ENCODE results near the gene VWC2.

- TF ChIP-seq, protein P1, sequence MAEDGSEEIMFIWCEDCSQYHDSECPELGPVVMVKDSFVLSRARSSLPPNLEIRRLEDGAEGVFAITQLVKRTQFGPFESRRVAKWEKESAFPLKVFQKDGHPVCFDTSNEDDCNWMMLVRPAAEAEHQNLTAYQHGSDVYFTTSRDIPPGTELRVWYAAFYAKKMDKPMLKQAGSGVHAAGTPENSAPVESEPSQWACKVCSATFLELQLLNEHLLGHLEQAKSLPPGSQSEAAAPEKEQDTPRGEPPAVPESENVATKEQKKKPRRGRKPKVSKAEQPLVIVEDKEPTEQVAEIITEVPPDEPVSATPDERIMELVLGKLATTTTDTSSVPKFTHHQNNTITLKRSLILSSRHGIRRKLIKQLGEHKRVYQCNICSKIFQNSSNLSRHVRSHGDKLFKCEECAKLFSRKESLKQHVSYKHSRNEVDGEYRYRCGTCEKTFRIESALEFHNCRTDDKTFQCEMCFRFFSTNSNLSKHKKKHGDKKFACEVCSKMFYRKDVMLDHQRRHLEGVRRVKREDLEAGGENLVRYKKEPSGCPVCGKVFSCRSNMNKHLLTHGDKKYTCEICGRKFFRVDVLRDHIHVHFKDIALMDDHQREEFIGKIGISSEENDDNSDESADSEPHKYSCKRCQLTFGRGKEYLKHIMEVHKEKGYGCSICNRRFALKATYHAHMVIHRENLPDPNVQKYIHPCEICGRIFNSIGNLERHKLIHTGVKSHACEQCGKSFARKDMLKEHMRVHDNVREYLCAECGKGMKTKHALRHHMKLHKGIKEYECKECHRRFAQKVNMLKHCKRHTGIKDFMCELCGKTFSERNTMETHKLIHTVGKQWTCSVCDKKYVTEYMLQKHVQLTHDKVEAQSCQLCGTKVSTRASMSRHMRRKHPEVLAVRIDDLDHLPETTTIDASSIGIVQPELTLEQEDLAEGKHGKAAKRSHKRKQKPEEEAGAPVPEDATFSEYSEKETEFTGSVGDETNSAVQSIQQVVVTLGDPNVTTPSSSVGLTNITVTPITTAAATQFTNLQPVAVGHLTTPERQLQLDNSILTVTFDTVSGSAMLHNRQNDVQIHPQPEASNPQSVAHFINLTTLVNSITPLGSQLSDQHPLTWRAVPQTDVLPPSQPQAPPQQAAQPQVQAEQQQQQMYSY (CRISPR knock-in tag; IDR thresholded peaks at IDR 0.05): no peak
- TF ChIP-seq PAX5 (IDR thresholded peaks at IDR 0.05; ENCODE audit: borderline replicate concordance, low read depth, low read length): no peak
- no peak for TF ChIP-seq NFYB (IDR thresholded peaks at IDR 0.05; ENCODE audit: insufficient read depth, low read depth, low read length)
- TF ChIP-seq FOXM1 (IDR thresholded peaks at IDR 0.05; ENCODE audit: low read depth, low read length): no peak
- TF ChIP-seq EP300 (IDR thresholded peaks at IDR 0.05; ENCODE audit: borderline replicate concordance in 1 of 2, control insufficient read depth in 1 of 2, low read depth in 2 of 2, low read length in 2 of 2): no peak
- no peak for TF ChIP-seq ZBTB11 (CRISPR knock-in tag; IDR thresholded peaks at IDR 0.05)
These were observed 559 bp downstream of the VWC2 start for GRCh38 chr7:49773936-49774458.
